Uterus (tissue), 2 donors: Measurements from ENCODE around the gene CALHM1.

Experiments used
- CTCF ChIP-seq, 4 experiments: fragments of 200-600 bp in 2 of 4; fragments of 450-650 bp in 2 of 4; sonication (generic) in 2 of 4; IDR thresholded peaks; one replicate each; pipeline ENCODE4 v1.5.1; 2016 to 2019; ENCODE audit warnings: antibody characterized with exemption in 4 of 4, mild to moderate bottlenecking in 2 of 4, moderate library complexity in 1 of 4
- POLR2A ChIP-seq, 2 donors: fragments of 450-650 bp; IDR thresholded peaks; one replicate each; pipeline ENCODE4 v1.6.1; 2016; ENCODE audit warnings: antibody characterized with exemption in 2 of 2, mild to moderate bottlenecking in 1 of 2, moderate library complexity in 1 of 2

- TF ChIP-seq CTCF (IDR thresholded peaks at IDR 0.05) (no peak), POLR2A (IDR thresholded peaks at IDR 0.05) (no peak)
These were observed 45.6 kb upstream of the CALHM1 start for GRCh38 chr10:103504181-103504783.
